GM23338 (cell line): ENCODE results near the gene DNLZ. TPM values are rescaled to one million over a fixed set of nuclear protein-coding genes. Genes with fewer than 3 reads are reported as not detected.

ENCODE experiments used
- ATAC-seq: fragments of 200-7000 bp; cut with Tn5 transposase; 3 replicates; pipeline ENCODE4 v1.9.1; 2020
- DNase-seq: peaks from one replicate; pipeline ENCODE4 v3.0.0-alpha.2; 2015; ENCODE audit warnings: low spot score
- H2AFZ ChIP-seq: fragments of 200-600 bp; sonication (generic); 2 replicates; pipeline ENCODE4 v1.8.0; 2016; ENCODE audit warnings: antibody characterized with exemption, mild to moderate bottlenecking, moderate library complexity
- H3F3A ChIP-seq: fragments of 200-600 bp; sonication (generic); replicated peaks from 2 replicates; pipeline ENCODE4 v1.8.0; 2017; ENCODE audit warnings: antibody characterized with exemption, mixed run types, low read depth
- H3K27ac ChIP-seq: fragments of 200-600 bp; sonication (generic); 2 replicates; pipeline ENCODE4 v1.6.1; 2016; ENCODE audit warnings: low read depth
- H3K27me3 ChIP-seq: fragments of 200-600 bp; sonication (generic); 2 replicates; pipeline ENCODE4 v1.8.0; 2016; ENCODE audit warnings: mild to moderate bottlenecking, mixed run types, moderate library complexity; ENCODE audit not compliant: insufficient read depth
- H3K36me3 ChIP-seq: fragments of 200-600 bp; sonication (generic); 2 replicates; pipeline ENCODE4 v1.8.0; 2016; ENCODE audit warnings: mild to moderate bottlenecking; ENCODE audit not compliant: insufficient read depth
- H3K4me1 ChIP-seq: fragments of 200-600 bp; sonication (generic); 2 replicates; pipeline ENCODE4 v1.8.0; 2016; ENCODE audit warnings: mild to moderate bottlenecking, moderate library complexity; ENCODE audit not compliant: insufficient read depth
- H3K4me2 ChIP-seq: fragments of 200-600 bp; sonication (generic); 2 replicates; pipeline ENCODE4 v1.7.1; 2017; ENCODE audit warnings: mixed run types
- H3K4me3 ChIP-seq: fragments of 200-600 bp; sonication (generic); 2 replicates; pipeline ENCODE4 v1.6.1; 2016; ENCODE audit warnings: mixed run types
- H3K79me2 ChIP-seq: fragments of 200-600 bp; sonication (generic); replicated peaks from 2 replicates; pipeline ENCODE4 v1.8.0; 2017; ENCODE audit warnings: mild to moderate bottlenecking; ENCODE audit not compliant: insufficient read depth
- H3K9me2 ChIP-seq: fragments of 200-600 bp; sonication (generic); 2 replicates; pipeline ENCODE4 v1.8.0; 2017; ENCODE audit not compliant: insufficient read depth
- H4K20me1 ChIP-seq: fragments of 200-600 bp; sonication (generic); replicated peaks from 2 replicates; pipeline ENCODE4 v1.8.0; 2017; ENCODE audit warnings: mild to moderate bottlenecking; ENCODE audit not compliant: insufficient read depth
- H3K27ac Mint-ChIP-seq: 2 replicates; pipeline ENCODE4 v1.8.0; 2020; ENCODE audit warnings: inconsistent platforms, mild to moderate bottlenecking, moderate library complexity, mixed read lengths
- H3K27me3 Mint-ChIP-seq: 3 replicates; pipeline ENCODE4 v1.8.0; 2022; ENCODE audit warnings: low read depth, mild to moderate bottlenecking, moderate library complexity, mixed read lengths, inconsistent platforms; ENCODE audit not compliant: insufficient read depth, poor library complexity
- H3K36me3 Mint-ChIP-seq: 3 replicates; pipeline ENCODE4 v1.8.0; 2021; ENCODE audit warnings: low read depth, mild to moderate bottlenecking, inconsistent platforms, moderate library complexity, mixed read lengths
- H3K4me1 Mint-ChIP-seq: 3 replicates; pipeline ENCODE4 v1.8.0; 2020; ENCODE audit warnings: mild to moderate bottlenecking, inconsistent platforms, mixed read lengths
- H3K4me3 Mint-ChIP-seq: 3 replicates; pipeline ENCODE4 v1.8.0; 2021; ENCODE audit warnings: moderate library complexity, mild to moderate bottlenecking, inconsistent platforms, mixed read lengths
- H3K9me3 Mint-ChIP-seq: 3 replicates; pipeline ENCODE4 v1.8.0; 2020; ENCODE audit warnings: moderate library complexity, mild to moderate bottlenecking, inconsistent platforms, mixed read lengths
- CREB1 ChIP-seq: fragments of 250-450 bp; sonication (Bioruptor Pico); IDR thresholded peaks from 2 replicates; pipeline ENCODE4 v1.5.0; 2020; ENCODE audit warnings: low read depth, mild to moderate bottlenecking, moderate library complexity
- EZH2 ChIP-seq: fragments of 200-600 bp; sonication (generic); IDR thresholded peaks from one replicate; pipeline ENCODE4 v1.8.0; 2017; ENCODE audit warnings: antibody characterized with exemption, mild to moderate bottlenecking, low read depth; ENCODE audit not compliant: unreplicated experiment
- JUNB ChIP-seq: IDR thresholded peaks from one replicate; pipeline ENCODE4 v1.6.1; 2016; ENCODE audit warnings: antibody characterized with exemption; ENCODE audit not compliant: unreplicated experiment
- NANOG ChIP-seq: IDR thresholded peaks from 2 replicates; pipeline ENCODE4 v1.6.1; 2016; ENCODE audit warnings: antibody characterized with exemption, borderline replicate concordance
- STAT1 ChIP-seq: IDR thresholded peaks from one replicate; pipeline ENCODE4 v1.6.1; 2016; ENCODE audit warnings: antibody characterized with exemption; ENCODE audit not compliant: unreplicated experiment
- ZNF114 ChIP-seq: fragments of 250-450 bp; sonication (Bioruptor Pico); IDR thresholded peaks from 2 replicates; pipeline ENCODE4 v1.5.0; 2020; ENCODE audit warnings: mild to moderate bottlenecking, moderate library complexity
- ZNF331 ChIP-seq: fragments of 250-450 bp; sonication (Bioruptor Pico); IDR thresholded peaks from 2 replicates; pipeline ENCODE4 v1.5.0; 2020; ENCODE audit warnings: low read depth, mild to moderate bottlenecking, moderate library complexity
- polyA plus RNA-seq: library from polyadenylated mRNA; unstranded; fragments of >200 nt; fragmentation: Nextera tagmentation; extraction: Ambion mirVana; gene quantifications from 2 replicates; pipeline ENCODE4 v1.2.1, GENCODE V29; 2016
- total RNA-seq: library from RNA; depleted of rRNA; stranded (reverse); fragments of >200 nt; shearing (Covaris generic); gene quantifications from 2 replicates; pipeline ENCODE4 v1.2.3, GENCODE V29; 2014
- TF ChIP-seq, protein P1 (sequence below), 2 experiments: fragments of 200-600 bp in 1 of 2; sonication (generic) in 1 of 2; conservative IDR thresholded peaks; 2 replicates each; pipeline versions ENCODE4 v1.5.1 to v1.6.1; 2016 to 2017; ENCODE audit warnings: antibody characterized with exemption in 2 of 2, low read depth in 2 of 2, mild to moderate bottlenecking in 2 of 2, moderate library complexity in 1 of 2
- TF ChIP-seq, protein P2 (sequence below): IDR thresholded peaks from 2 replicates; pipeline ENCODE4 v1.6.1; 2016; ENCODE audit warnings: antibody characterized with exemption
- TF ChIP-seq, protein P3 (sequence below): IDR thresholded peaks from one replicate; pipeline ENCODE4 v1.6.1; 2018; ENCODE audit warnings: antibody characterized with exemption; ENCODE audit not compliant: unreplicated experiment

Gene DNLZ
- total and polyA plus RNA-seq, 2 experiments from 2014 or later = 33.4 to 53.9 TPM

DNA sequence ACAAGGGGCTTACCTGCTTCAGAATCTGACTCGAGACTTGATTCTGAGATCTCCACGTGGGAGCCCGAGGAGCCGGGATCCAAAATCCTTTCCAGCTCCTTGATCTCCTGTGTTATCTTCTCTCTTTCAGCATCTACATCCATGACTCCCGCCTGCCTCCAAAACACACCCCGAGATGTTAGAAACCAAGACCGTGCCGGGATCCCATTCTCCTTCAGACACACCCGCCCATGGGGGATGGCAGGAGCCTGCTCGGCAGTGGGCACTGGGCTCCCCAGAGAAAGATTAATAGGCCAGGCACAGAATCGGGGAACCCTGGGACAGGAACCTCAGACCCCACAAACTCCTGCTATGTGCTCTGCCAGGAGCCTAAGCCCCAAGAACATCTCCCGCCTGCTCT lies 34.7 kb upstream of the DNLZ start (continued):
- TF ChIP-seq, protein P1, sequence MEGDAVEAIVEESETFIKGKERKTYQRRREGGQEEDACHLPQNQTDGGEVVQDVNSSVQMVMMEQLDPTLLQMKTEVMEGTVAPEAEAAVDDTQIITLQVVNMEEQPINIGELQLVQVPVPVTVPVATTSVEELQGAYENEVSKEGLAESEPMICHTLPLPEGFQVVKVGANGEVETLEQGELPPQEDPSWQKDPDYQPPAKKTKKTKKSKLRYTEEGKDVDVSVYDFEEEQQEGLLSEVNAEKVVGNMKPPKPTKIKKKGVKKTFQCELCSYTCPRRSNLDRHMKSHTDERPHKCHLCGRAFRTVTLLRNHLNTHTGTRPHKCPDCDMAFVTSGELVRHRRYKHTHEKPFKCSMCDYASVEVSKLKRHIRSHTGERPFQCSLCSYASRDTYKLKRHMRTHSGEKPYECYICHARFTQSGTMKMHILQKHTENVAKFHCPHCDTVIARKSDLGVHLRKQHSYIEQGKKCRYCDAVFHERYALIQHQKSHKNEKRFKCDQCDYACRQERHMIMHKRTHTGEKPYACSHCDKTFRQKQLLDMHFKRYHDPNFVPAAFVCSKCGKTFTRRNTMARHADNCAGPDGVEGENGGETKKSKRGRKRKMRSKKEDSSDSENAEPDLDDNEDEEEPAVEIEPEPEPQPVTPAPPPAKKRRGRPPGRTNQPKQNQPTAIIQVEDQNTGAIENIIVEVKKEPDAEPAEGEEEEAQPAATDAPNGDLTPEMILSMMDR (conservative IDR thresholded peaks at IDR 0.05; ENCODE audit: low read depth in 2 of 2) = no peak
- no peak for TF ChIP-seq ZNF114 (CRISPR knock-in tag)
- no peak for TF ChIP-seq JUNB
- TF ChIP-seq EZH2 = no peak
- TF ChIP-seq NANOG = no peak
- TF ChIP-seq CREB1 (CRISPR knock-in tag) = no peak
- TF ChIP-seq, protein P2, sequence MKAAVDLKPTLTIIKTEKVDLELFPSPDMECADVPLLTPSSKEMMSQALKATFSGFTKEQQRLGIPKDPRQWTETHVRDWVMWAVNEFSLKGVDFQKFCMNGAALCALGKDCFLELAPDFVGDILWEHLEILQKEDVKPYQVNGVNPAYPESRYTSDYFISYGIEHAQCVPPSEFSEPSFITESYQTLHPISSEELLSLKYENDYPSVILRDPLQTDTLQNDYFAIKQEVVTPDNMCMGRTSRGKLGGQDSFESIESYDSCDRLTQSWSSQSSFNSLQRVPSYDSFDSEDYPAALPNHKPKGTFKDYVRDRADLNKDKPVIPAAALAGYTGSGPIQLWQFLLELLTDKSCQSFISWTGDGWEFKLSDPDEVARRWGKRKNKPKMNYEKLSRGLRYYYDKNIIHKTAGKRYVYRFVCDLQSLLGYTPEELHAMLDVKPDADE = no peak
- no peak for TF ChIP-seq STAT1
- TF ChIP-seq, protein P3, sequence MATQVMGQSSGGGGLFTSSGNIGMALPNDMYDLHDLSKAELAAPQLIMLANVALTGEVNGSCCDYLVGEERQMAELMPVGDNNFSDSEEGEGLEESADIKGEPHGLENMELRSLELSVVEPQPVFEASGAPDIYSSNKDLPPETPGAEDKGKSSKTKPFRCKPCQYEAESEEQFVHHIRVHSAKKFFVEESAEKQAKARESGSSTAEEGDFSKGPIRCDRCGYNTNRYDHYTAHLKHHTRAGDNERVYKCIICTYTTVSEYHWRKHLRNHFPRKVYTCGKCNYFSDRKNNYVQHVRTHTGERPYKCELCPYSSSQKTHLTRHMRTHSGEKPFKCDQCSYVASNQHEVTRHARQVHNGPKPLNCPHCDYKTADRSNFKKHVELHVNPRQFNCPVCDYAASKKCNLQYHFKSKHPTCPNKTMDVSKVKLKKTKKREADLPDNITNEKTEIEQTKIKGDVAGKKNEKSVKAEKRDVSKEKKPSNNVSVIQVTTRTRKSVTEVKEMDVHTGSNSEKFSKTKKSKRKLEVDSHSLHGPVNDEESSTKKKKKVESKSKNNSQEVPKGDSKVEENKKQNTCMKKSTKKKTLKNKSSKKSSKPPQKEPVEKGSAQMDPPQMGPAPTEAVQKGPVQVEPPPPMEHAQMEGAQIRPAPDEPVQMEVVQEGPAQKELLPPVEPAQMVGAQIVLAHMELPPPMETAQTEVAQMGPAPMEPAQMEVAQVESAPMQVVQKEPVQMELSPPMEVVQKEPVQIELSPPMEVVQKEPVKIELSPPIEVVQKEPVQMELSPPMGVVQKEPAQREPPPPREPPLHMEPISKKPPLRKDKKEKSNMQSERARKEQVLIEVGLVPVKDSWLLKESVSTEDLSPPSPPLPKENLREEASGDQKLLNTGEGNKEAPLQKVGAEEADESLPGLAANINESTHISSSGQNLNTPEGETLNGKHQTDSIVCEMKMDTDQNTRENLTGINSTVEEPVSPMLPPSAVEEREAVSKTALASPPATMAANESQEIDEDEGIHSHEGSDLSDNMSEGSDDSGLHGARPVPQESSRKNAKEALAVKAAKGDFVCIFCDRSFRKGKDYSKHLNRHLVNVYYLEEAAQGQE = no peak
- no peak for TF ChIP-seq ZNF331 (CRISPR knock-in tag)

DNA sequence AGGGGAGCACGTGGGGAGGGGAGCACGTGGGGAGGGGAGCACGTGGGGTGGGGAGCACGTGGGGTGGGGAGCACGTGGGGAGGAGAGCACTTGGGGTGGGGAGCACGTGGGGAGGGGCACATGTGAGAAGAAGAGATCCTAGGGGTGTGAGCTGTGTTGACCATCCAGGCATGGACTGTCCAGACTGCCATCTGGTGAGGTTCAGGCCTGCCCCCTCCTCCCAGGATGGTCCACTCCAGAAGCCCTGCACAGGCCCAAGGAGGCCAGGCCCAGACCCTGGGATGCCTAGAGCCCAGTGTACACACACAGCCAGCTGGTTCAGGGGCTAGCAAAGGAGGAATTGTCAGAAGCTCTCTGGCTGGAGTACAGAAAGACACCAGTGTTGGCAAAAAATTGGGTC lies 34.1 kb upstream of the DNLZ start:
- Histone ChIP-seq H3K27me3 (no peaks in the 10 kb centered on the region), H3F3A (peaks cover 25% of the 10 kb centered on the region), H2AFZ (no peak overlapping the region), H4K20me1 (peaks cover 6% of the 10 kb centered on the region; the same call in 1 of the 2 replicates), H3K4me1 (peaks cover 3% of the 10 kb centered on the region; the same call in 1 of the 2 replicates), H3K36me3 (peaks cover 14% of the 10 kb centered on the region; the same call in 1 of the 2 replicates), H3K4me2 (no peak overlapping the region), H3K27ac (no peak overlapping the region), H3K4me3 (no peak overlapping the region), H3K79me2 (peaks cover 26% of the 10 kb centered on the region), H3K9me2 (no peaks in the 10 kb centered on the region)
- no peak for TF ChIP-seq CREB1 (CRISPR knock-in tag)
- no peak for TF ChIP-seq NANOG
- TF ChIP-seq ZNF114 (CRISPR knock-in tag) = no peak
- no peak for TF ChIP-seq STAT1
- Mint-ChIP-seq H3K27ac (no peak overlapping the region), H3K36me3 (peaks cover 62% of the 10 kb centered on the region), H3K4me1 (peaks cover 9% of the 10 kb centered on the region), H3K4me3 (no peak overlapping the region; the same call in 2 of the 3 replicates), H3K27me3 (peaks cover 17% of the 10 kb centered on the region), H3K9me3 (no peaks in the 10 kb centered on the region; the same call in 2 of the 3 replicates)
- DNase-seq (no peak), ATAC-seq (no peak)
